ENCODE measurements around the gene ZFYVE26.
A peak's percentile ranks its signal among the peaks of the same experiment; 100 is the strongest.
"Not testable (repeated sequence)": the region's sequence is repeated elsewhere in the genome, so short reads cannot be mapped to it uniquely, and the experiment has no call there.

Gene ZFYVE26

GRCh38 chr14:67819563-67820421, 3.4 kb upstream of the ZFYVE26 start, which contains the start of gene RAD51B:
RAD51B (plus strand) TSS chr14:67819779.
- Histone ChIP-seq H3K4me1 (peaks cover 33 to 51% (median 39%) of the 10 kb centered on the region in 10 experiments), H3K9me3 (replicated peaks in 1 of 11) (no peaks in the 10 kb centered on the region; a peak in 1 of 22 replicates), H3K4me3 (peak within 1 kb of the TSS; percentile 74 to 94 (median 85)), H3K27me3 (no peaks in the 10 kb centered on the region), H3K4me2 (peak within 1 kb of the TSS; percentile 79 to 92 (median 87)), H3K36me3 (peaks cover 0 to 6% (median 0%) of the 10 kb centered on the region in 11 experiments; a peak in 5 of 22 replicates), H3K27ac (peak within 1 kb of the TSS; percentile 38 to 84 (median 77); a peak in 21 of 22 replicates), H3K9ac (peak within 1 kb of the TSS; percentile 71 to 88 (median 84)), H4K20me1 (peaks cover 0 to 3% (median 0%) of the 10 kb centered on the region in 11 experiments; a peak in 1 of 22 replicates)
- no peak for TF ChIP-seq Cebpa-rat (IDR thresholded peaks at IDR 0.05)

- not testable (repeated sequence) for H3K9me3 ChIP-seq (replicated peaks in 1 of 11); H3K27ac ChIP-seq; H3K27me3 ChIP-seq; H3K9ac ChIP-seq; H4K20me1 ChIP-seq; H3K4me3 ChIP-seq; H3K36me3 ChIP-seq
- Histone ChIP-seq H3K4me2 (peak overlapping the region in 3 of 11 experiments; percentile 8 to 28 (median 17); a peak in 2 of 22 replicates), H3K4me1 (peaks cover 36 to 64% (median 41%) of the 10 kb centered on the region in 10 experiments)
Observed at GRCh38 chr14:67818476-67818875, 2.1 kb upstream of the ZFYVE26 start.

- Histone ChIP-seq H3K4me2 (peak overlapping the region in 10 of 11 experiments; percentile 76 to 97 (median 94); a peak in 12 of 22 replicates), H4K20me1 (peaks cover 0 to 5% (median 0%) of the 10 kb centered on the region in 11 experiments; a peak in 2 of 22 replicates), H3K9me3 (replicated peaks in 1 of 11) (no peaks in the 10 kb centered on the region; a peak in 1 of 22 replicates), H3K4me1 (peaks cover 36 to 68% (median 41%) of the 10 kb centered on the region in 10 experiments), H3K4me3 (no peak overlapping the region), H3K27me3 (no peaks in the 10 kb centered on the region), H3K9ac (no peak overlapping the region), H3K36me3 (peaks cover 0 to 14% (median 9%) of the 10 kb centered on the region in 11 experiments; a peak in 14 of 22 replicates), H3K27ac (peak overlapping the region in 7 of 11 experiments; percentile 62 to 88 (median 75); a peak in 10 of 22 replicates)
- TF ChIP-seq Cebpa-rat (IDR thresholded peaks at IDR 0.05): no peak; a peak in 1 of 22 replicates
Observed at GRCh38 chr14:67817750-67818438, 1.5 kb upstream of the ZFYVE26 start.

GRCh38 chr14:67815573-67816225, 691 bp downstream of the ZFYVE26 start:
- H3K9ac ChIP-seq: peak overlapping the region; percentile 73 to 89 (median 83)
- no peaks in the 10 kb centered on the region for H3K27me3 ChIP-seq
- H3K9me3 ChIP-seq (replicated peaks in 1 of 11): no peaks in the 10 kb centered on the region; a peak in 1 of 22 replicates
- H3K4me1 ChIP-seq: peaks cover 28 to 65% (median 33%) of the 10 kb centered on the region in 10 experiments
- peak overlapping the region; percentile 62 to 88 (median 79); a peak in 21 of 22 replicates for H3K27ac ChIP-seq
- H3K4me2 ChIP-seq: peak overlapping the region; percentile 76 to 97 (median 93)
- peaks cover 1 to 31% (median 24%) of the 10 kb centered on the region in 11 experiments; a peak in 21 of 22 replicates for H3K36me3 ChIP-seq
- H4K20me1 ChIP-seq: peaks cover 0 to 10% (median 0%) of the 10 kb centered on the region in 11 experiments; a peak in 2 of 22 replicates
- peak overlapping the region; percentile 59 to 91 (median 76) for H3K4me3 ChIP-seq
- TF ChIP-seq Cebpa-rat (IDR thresholded peaks at IDR 0.05): no peak

GRCh38 chr14:67814821-67815220, 1.6 kb downstream of the ZFYVE26 start:
- Histone ChIP-seq H3K9me3 (replicated peaks in 1 of 11) (no peaks in the 10 kb centered on the region; a peak in 1 of 22 replicates), H3K27ac (peak overlapping the region in 1 of 11 experiments; percentile 85; a peak in 1 of 22 replicates), H3K27me3 (no peaks in the 10 kb centered on the region), H3K9ac (peak overlapping the region in 2 of 11 experiments; percentile 81 to 86; a peak in 1 of 22 replicates), H3K4me2 (peak overlapping the region; percentile 76 to 97 (median 93); a peak in 20 of 22 replicates), H3K4me3 (no peak overlapping the region), H3K36me3 (peaks cover 5 to 40% (median 32%) of the 10 kb centered on the region in 11 experiments; a peak in 21 of 22 replicates), H4K20me1 (peaks cover 0 to 10% (median 0%) of the 10 kb centered on the region in 11 experiments; a peak in 2 of 22 replicates), H3K4me1 (peaks cover 22 to 59% (median 26%) of the 10 kb centered on the region in 10 experiments)
- TF ChIP-seq Cebpa-rat (IDR thresholded peaks at IDR 0.05): no peak

GRCh38 chr14:67806246-67806645, 10.1 kb downstream of the ZFYVE26 start:
- no peaks in the 10 kb centered on the region for H3K4me1 ChIP-seq
- no peak for TF ChIP-seq Cebpa-rat (IDR thresholded peaks at IDR 0.05)
- no peak overlapping the region for H3K27ac ChIP-seq
- no peaks in the 10 kb centered on the region for H3K9me3 ChIP-seq (replicated peaks in 1 of 11)
- H3K4me2 ChIP-seq: no peak overlapping the region
- no peak overlapping the region for H3K9ac ChIP-seq
- peaks cover 86 to 100% (median 97%) of the 10 kb centered on the region in 11 experiments for H3K36me3 ChIP-seq
- 0 out of 22 replicates have a peak, but pooled peaks cover 0 to 5% (median 0%) of the 10 kb centered on the region in 11 experiments for H4K20me1 ChIP-seq
- no peaks in the 10 kb centered on the region for H3K27me3 ChIP-seq
- no peak overlapping the region for H3K4me3 ChIP-seq

GRCh38 chr14:67800743-67801142, 15.6 kb downstream of the ZFYVE26 start:
- no peaks in the 10 kb centered on the region for H3K9me3 ChIP-seq (replicated peaks in 1 of 11)
- H3K4me2 ChIP-seq: no peak overlapping the region
- H4K20me1 ChIP-seq: 0 out of 22 replicates have a peak, but pooled peaks cover 0 to 5% (median 0%) of the 10 kb centered on the region in 11 experiments
- no peak for TF ChIP-seq Cebpa-rat (IDR thresholded peaks at IDR 0.05)
- H3K27me3 ChIP-seq: no peaks in the 10 kb centered on the region
- H3K9ac ChIP-seq: no peak overlapping the region
- peaks cover 86 to 100% (median 95%) of the 10 kb centered on the region in 11 experiments for H3K36me3 ChIP-seq
- H3K4me3 ChIP-seq: no peak overlapping the region
- no peaks in the 10 kb centered on the region for H3K4me1 ChIP-seq
- H3K27ac ChIP-seq: no peak overlapping the region

GRCh38 chr14:67798731-67799130, 17.7 kb downstream of the ZFYVE26 start:
- H3K27ac ChIP-seq: no peak overlapping the region
- no peak overlapping the region for H3K4me2 ChIP-seq
- no peak for TF ChIP-seq Cebpa-rat (IDR thresholded peaks at IDR 0.05)
- H3K9ac ChIP-seq: no peak overlapping the region
- no peaks in the 10 kb centered on the region for H3K9me3 ChIP-seq (replicated peaks in 1 of 11)
- no peaks in the 10 kb centered on the region for H3K4me1 ChIP-seq
- H3K27me3 ChIP-seq: no peaks in the 10 kb centered on the region
- H3K36me3 ChIP-seq: peaks cover 85 to 100% (median 94%) of the 10 kb centered on the region in 11 experiments
- 0 out of 22 replicates have a peak, but pooled peaks cover 0 to 5% (median 0%) of the 10 kb centered on the region in 11 experiments for H4K20me1 ChIP-seq
- no peak overlapping the region for H3K4me3 ChIP-seq

Measured in BLaER1 treated with 17β-estradiol and CSF1 and Interleukin-3, amounts not matched to agents 10 nM and 100 nM (cell line).